ENCODE data around the gene DUS3L. TPM values are rescaled to one million over a fixed set of nuclear protein-coding genes. Genes with fewer than 3 reads are reported as not detected.
A peak's percentile ranks its signal among the peaks of the same experiment; 100 is the strongest.

Gene DUS3L
- total RNA-seq, 2 donors from 2014 or later = 40.7 to 55.8 TPM

GRCh38 chr19:5811117-5811516, 20.2 kb upstream of the DUS3L start:
- DNase-seq (no peak), ATAC-seq (replicated peaks in 1 of 2) (no peak)
- Mint-ChIP-seq H3K36me3 (ENCODE audit: insufficient read depth in 2 of 2) (no peaks in the 10 kb centered on the region), H3K4me3 (no peak overlapping the region), H3K27ac (no peak overlapping the region), H3K9me3 (no peaks in the 10 kb centered on the region), H3K4me1 (ENCODE audit: low read depth) (no peaks in the 10 kb centered on the region), H3K27me3 (ENCODE audit: low read depth) (peaks cover 7% of the 10 kb centered on the region)

- no peak for ATAC-seq (replicated peaks in 1 of 2)
- H3K4me3 Mint-ChIP-seq = no peak overlapping the region
- no peaks in the 10 kb centered on the region for H3K9me3 Mint-ChIP-seq
- DNase-seq = no peak
- peak overlapping the region; percentile 8 for H3K27ac Mint-ChIP-seq
- H3K36me3 Mint-ChIP-seq (ENCODE audit: insufficient read depth in 2 of 2) = no peaks in the 10 kb centered on the region
- H3K4me1 Mint-ChIP-seq (ENCODE audit: low read depth) = peaks cover under 1% of the 10 kb centered on the region
- H3K27me3 Mint-ChIP-seq (ENCODE audit: low read depth) = peaks cover 8% of the 10 kb centered on the region
These were observed 18.5 kb upstream of the DUS3L start for GRCh38 chr19:5809469-5809868.

- Mint-ChIP-seq H3K27me3 (ENCODE audit: low read depth) (peaks cover 12% of the 10 kb centered on the region), H3K36me3 (ENCODE audit: insufficient read depth in 2 of 2) (no peaks in the 10 kb centered on the region), H3K4me1 (ENCODE audit: low read depth) (peaks cover 5% of the 10 kb centered on the region), H3K27ac (no peak overlapping the region), H3K4me3 (no peak overlapping the region), H3K9me3 (no peaks in the 10 kb centered on the region)
- DNase-seq (no peak), ATAC-seq (replicated peaks in 1 of 2) (no peak)
These were observed 18.1 kb upstream of the DUS3L start for GRCh38 chr19:5809053-5809452.

- Mint-ChIP-seq H3K27ac (no peak overlapping the region), H3K4me1 (ENCODE audit: low read depth) (peaks cover 13% of the 10 kb centered on the region), H3K27me3 (ENCODE audit: low read depth) (peaks cover 13% of the 10 kb centered on the region), H3K36me3 (ENCODE audit: insufficient read depth in 2 of 2) (no peaks in the 10 kb centered on the region), H3K9me3 (no peaks in the 10 kb centered on the region), H3K4me3 (no peak overlapping the region)
- DNase-seq = no peak
- no peak for ATAC-seq (replicated peaks in 1 of 2)
These were observed 17.3 kb upstream of the DUS3L start for GRCh38 chr19:5808120-5808816.

GRCh38 chr19:5806905-5807304, 15.9 kb upstream of the DUS3L start:
- Mint-ChIP-seq H3K9me3 (no peaks in the 10 kb centered on the region), H3K4me1 (ENCODE audit: low read depth) (peaks cover 24% of the 10 kb centered on the region), H3K27ac (no peak overlapping the region), H3K27me3 (ENCODE audit: low read depth) (peaks cover 16% of the 10 kb centered on the region), H3K36me3 (ENCODE audit: insufficient read depth in 2 of 2) (no peaks in the 10 kb centered on the region), H3K4me3 (no peak overlapping the region)
- ATAC-seq (replicated peaks in 1 of 2) = no peak
- DNase-seq = no peak

GRCh38 chr19:5806133-5806489, 15.1 kb upstream of the DUS3L start:
- H3K27me3 Mint-ChIP-seq (ENCODE audit: low read depth) = peaks cover 20% of the 10 kb centered on the region
- H3K4me3 Mint-ChIP-seq = peak overlapping the region; percentile 27 to 81

GRCh38 chr19:5805462-5806132, 14.6 kb upstream of the DUS3L start:
- Mint-ChIP-seq H3K9me3 (no peaks in the 10 kb centered on the region), H3K27me3 (ENCODE audit: low read depth) (peaks cover 26% of the 10 kb centered on the region), H3K36me3 (ENCODE audit: insufficient read depth in 2 of 2) (no peaks in the 10 kb centered on the region), H3K4me1 (ENCODE audit: low read depth) (peaks cover 27% of the 10 kb centered on the region), H3K4me3 (peak overlapping the region; percentile 78 to 81), H3K27ac (no peak overlapping the region)
- peak; percentile 33 to 35 for ATAC-seq (replicated peaks in 1 of 2)
- DNase-seq = peak; percentile 81 to 84

More at GRCh38 chr19:5806133-5806489, 15.1 kb upstream of the DUS3L start:
- H3K9me3 Mint-ChIP-seq = no peaks in the 10 kb centered on the region
- no peak for ATAC-seq (replicated peaks in 1 of 2)
- no peaks in the 10 kb centered on the region for H3K36me3 Mint-ChIP-seq (ENCODE audit: insufficient read depth in 2 of 2)
- peaks cover 27% of the 10 kb centered on the region for H3K4me1 Mint-ChIP-seq (ENCODE audit: low read depth)
- H3K27ac Mint-ChIP-seq = no peak overlapping the region
- DNase-seq = no peak

- Mint-ChIP-seq H3K4me3 (peak within 1 kb of the TSS; percentile 90 to 92), H3K27me3 (ENCODE audit: low read depth) (peaks cover 29% of the 10 kb centered on the region), H3K9me3 (no peaks in the 10 kb centered on the region), H3K4me1 (ENCODE audit: low read depth) (peaks cover 27% of the 10 kb centered on the region), H3K27ac (peak within 1 kb of the TSS; percentile 48), H3K36me3 (ENCODE audit: insufficient read depth in 2 of 2) (no peaks in the 10 kb centered on the region)
- ATAC-seq (replicated peaks in 1 of 2) = peak; percentile 39 to 43
- DNase-seq = peak; percentile 56 to 62
These were observed 13.8 kb upstream of the DUS3L start, which contains the start of gene NRTN for GRCh38 chr19:5804516-5805461. Gene NRTN, plus strand, starts transcription at chr19:5805067. Its CDS starts 19,099 bp downstream, at chr19:5824166.

GRCh38 chr19:5803752-5804515, 13.0 kb upstream of the DUS3L start:
- Mint-ChIP-seq H3K27me3 (ENCODE audit: low read depth) (peaks cover 38% of the 10 kb centered on the region), H3K4me1 (ENCODE audit: low read depth) (peaks cover 27% of the 10 kb centered on the region), H3K9me3 (no peaks in the 10 kb centered on the region), H3K4me3 (peak overlapping the region; percentile 90 to 92), H3K36me3 (ENCODE audit: insufficient read depth in 2 of 2) (no peaks in the 10 kb centered on the region), H3K27ac (peak overlapping the region; percentile 48)
- peak; percentile 98 to 99 for DNase-seq
- ATAC-seq (replicated peaks in 1 of 2) = peak; percentile 92 to 97

GRCh38 chr19:5803441-5803751, 12.4 kb upstream of the DUS3L start:
- ATAC-seq (replicated peaks in 1 of 2) (no peak), DNase-seq (no peak)
- Mint-ChIP-seq H3K4me3 (peak overlapping the region; percentile 90 to 92), H3K4me1 (ENCODE audit: low read depth) (peaks cover 27% of the 10 kb centered on the region), H3K9me3 (no peaks in the 10 kb centered on the region), H3K36me3 (ENCODE audit: insufficient read depth in 2 of 2) (no peaks in the 10 kb centered on the region), H3K27ac (no peak overlapping the region), H3K27me3 (ENCODE audit: low read depth) (peaks cover 42% of the 10 kb centered on the region)

GRCh38 chr19:5801796-5802619, 11.0 kb upstream of the DUS3L start:
- no peak for DNase-seq
- Mint-ChIP-seq H3K27ac (no peak overlapping the region), H3K4me3 (peak overlapping the region in 1 of 2 donors; percentile 74), H3K9me3 (no peaks in the 10 kb centered on the region), H3K36me3 (ENCODE audit: insufficient read depth in 2 of 2) (no peaks in the 10 kb centered on the region), H3K4me1 (ENCODE audit: low read depth) (peaks cover 27% of the 10 kb centered on the region), H3K27me3 (ENCODE audit: low read depth) (peaks cover 39% of the 10 kb centered on the region)
- no peak for ATAC-seq (replicated peaks in 1 of 2)

Measured in activated T-cell treated with anti-CD3 and anti-CD28 coated beads, Interleukin-2, amount 50 U/mL, for 72 hours (primary cell).